ENCODE results near the gene CMSS1. TPM values are rescaled to one million over a fixed set of nuclear protein-coding genes. Genes with fewer than 3 reads are reported as not detected.

Gene CMSS1
- 10 to 100 TPM; 95.6 to 97.2 TPM for total RNA-seq

DNA sequence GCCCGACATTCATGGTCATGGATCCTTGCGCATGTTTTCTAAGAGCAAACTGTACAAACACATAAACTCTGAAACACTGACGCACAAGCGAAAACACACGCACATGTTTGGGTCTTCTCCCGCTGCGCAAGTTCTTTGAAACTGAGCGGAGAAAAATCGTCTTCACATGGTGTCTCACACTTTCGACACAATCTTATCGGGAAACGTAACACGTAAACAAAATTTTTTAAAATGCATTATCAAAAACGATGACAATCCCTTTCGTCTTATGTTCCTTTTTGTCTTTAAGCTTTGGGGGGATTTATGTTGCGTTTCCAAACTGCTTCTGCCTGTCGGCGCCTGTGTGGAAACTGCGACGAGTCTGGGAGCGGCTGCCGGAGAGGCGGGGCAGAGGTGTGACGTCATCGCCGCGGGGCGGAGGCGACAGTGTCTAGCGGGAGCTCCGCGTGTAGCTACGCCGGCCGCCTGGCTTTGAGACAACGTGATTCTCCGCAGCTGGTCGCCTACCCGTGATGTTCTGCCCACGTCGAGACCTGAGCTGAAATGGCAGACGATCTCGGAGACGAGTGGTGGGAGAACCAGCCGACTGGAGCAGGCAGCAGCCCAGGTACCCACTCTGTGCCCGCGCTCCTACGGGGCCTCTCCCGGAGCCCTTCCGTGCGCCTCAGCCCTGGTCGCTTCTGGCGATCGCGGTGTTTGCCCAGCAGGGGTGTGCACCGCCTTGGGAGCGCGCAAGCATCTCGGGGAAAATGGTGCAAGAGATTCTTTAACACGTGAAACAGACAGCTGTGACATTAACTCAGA, at the start of gene CMSS1:
Gene CMSS1 (plus strand): TSS at position 426 of the 804 bp plus-strand sequence.
- H3K4me3 Mint-ChIP-seq, result peak within 1 kb of the TSS; percentile 84
- H3K36me3 Mint-ChIP-seq, result peaks cover 7% of the 10 kb centered on the region
- intact Hi-C loops (cut with micrococcal nuclease), result loop anchor here (1.0 to 2.0 kb wide), 4 partner anchors 59 to 916 kb away; partner anchors contain the start of genes DCBLD2, LNP1, TBC1D23 and TOMM70
- POLR2A ChIA-PET, result interaction anchor here (0.8 to 1.2 kb wide), 3 partner anchors 14 to 443 kb away, joined by 3 read pairs; partner anchors contain the start of gene TBC1D23
- peak within 1 kb of the TSS; percentile 92 for H3K27ac Mint-ChIP-seq
- no peaks in the 10 kb centered on the region for H3K9me3 Mint-ChIP-seq
- CTCF ChIA-PET, result interaction anchor here (0.6 to 3.3 kb wide), 8 partner anchors 9 to 452 kb away, joined by 3 to 20 read pairs (median 4); no protein-coding TSS in a partner anchor
- H3K27me3 Mint-ChIP-seq, result no peaks in the 10 kb centered on the region
- peaks cover 35% of the 10 kb centered on the region for H3K4me1 Mint-ChIP-seq (ENCODE audit: low read depth)
- peak; percentile 96 for DNase-seq

DNA sequence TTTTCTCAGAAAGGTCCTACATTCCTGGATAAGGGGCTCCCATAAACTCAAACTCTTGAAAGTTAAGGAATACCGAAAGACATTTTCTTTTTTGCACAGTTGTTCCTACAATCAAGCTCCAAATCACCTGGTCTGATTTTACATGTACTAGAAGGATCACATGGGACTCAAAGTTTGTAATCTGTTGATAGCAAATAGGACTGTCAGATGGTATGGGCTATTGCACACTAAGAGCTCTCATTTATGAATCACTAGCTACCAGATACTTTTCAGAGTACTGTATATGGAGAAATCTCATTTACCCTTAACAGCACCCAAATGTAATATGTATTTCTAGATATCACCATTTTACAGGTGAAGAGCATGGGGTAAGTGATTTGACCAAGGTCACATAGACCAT, 49.5 kb upstream of the CMSS1 start:
- CTCF ChIA-PET, result interaction anchor here (0.8 kb wide), 1 partner anchor 16 kb away, joined by 3 read pairs; no protein-coding TSS in a partner anchor
- Mint-ChIP-seq H3K36me3 (no peaks in the 10 kb centered on the region), H3K27me3 (no peaks in the 10 kb centered on the region)

DNA sequence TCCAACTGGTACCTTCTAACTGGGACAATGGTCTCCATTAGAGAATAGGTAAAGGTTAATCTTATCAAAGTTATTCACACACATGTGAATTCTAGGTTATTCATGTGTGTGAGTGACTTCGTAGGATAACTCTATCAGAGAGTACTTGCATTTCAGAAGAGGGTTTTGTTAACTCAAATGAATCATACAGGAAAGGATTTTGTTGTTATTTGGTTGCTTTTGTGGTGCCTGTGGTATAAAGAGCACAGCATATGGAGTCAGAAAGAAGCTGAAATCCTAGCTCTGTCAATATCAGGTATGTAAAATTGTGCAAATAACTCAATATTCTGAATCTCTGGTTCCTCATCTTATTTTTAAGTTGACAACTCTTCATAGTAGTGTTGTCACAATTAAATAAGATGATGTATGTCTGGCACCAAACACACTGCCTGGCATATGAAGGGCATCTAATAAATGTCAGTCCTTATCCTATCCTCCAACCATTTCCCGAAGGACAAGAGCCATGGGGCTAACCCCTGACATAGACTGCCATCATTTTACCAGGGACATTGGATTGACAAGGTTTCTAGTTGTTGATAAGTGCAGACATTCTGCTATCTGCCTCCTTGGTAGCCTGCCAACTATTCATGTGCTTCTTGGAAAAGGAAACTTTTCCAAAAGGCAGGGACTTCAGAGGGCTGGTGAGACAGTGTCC, 48.7 kb upstream of the CMSS1 start:
- no peak overlapping the region for H3K27ac Mint-ChIP-seq
- H3K36me3 Mint-ChIP-seq, result no peaks in the 10 kb centered on the region
- CTCF ChIA-PET, result interaction anchor here (0.8 kb wide), 1 partner anchor 15 kb away, joined by 3 read pairs; no protein-coding TSS in a partner anchor
- H3K4me1 Mint-ChIP-seq (ENCODE audit: low read depth), result no peaks in the 10 kb centered on the region
- no peaks in the 10 kb centered on the region for H3K9me3 Mint-ChIP-seq
- H3K27me3 Mint-ChIP-seq, result no peaks in the 10 kb centered on the region
- POLR2A ChIA-PET, result no interaction called here
- no peak overlapping the region for H3K4me3 Mint-ChIP-seq
- intact Hi-C loops (cut with micrococcal nuclease), result no loop called here
- no peak for DNase-seq

More for the DNA sequence above, 49.5 kb upstream of the CMSS1 start:
- H3K4me1 Mint-ChIP-seq (ENCODE audit: low read depth), result no peaks in the 10 kb centered on the region
- intact Hi-C loops (cut with micrococcal nuclease), result no loop called here
- POLR2A ChIA-PET, result no interaction called here
- no peak overlapping the region for H3K27ac Mint-ChIP-seq
- H3K9me3 Mint-ChIP-seq, result no peaks in the 10 kb centered on the region
- no peak overlapping the region for H3K4me3 Mint-ChIP-seq
- no peak for DNase-seq

GRCh38 chr3:99772171-99772570, 45.5 kb upstream of the CMSS1 start:
- H3K36me3 Mint-ChIP-seq, result no peaks in the 10 kb centered on the region
- ChIA-PET CTCF (no interaction called here), POLR2A (no interaction called here)
- intact Hi-C loops (cut with micrococcal nuclease), result no loop called here
- no peak for DNase-seq
- H3K4me1 Mint-ChIP-seq (ENCODE audit: low read depth), result peaks cover 2% of the 10 kb centered on the region
- no peaks in the 10 kb centered on the region for H3K9me3 Mint-ChIP-seq
- peaks cover 6% of the 10 kb centered on the region for H3K27me3 Mint-ChIP-seq
- no peak overlapping the region for H3K4me3 Mint-ChIP-seq
- H3K27ac Mint-ChIP-seq, result no peak overlapping the region

DNA sequence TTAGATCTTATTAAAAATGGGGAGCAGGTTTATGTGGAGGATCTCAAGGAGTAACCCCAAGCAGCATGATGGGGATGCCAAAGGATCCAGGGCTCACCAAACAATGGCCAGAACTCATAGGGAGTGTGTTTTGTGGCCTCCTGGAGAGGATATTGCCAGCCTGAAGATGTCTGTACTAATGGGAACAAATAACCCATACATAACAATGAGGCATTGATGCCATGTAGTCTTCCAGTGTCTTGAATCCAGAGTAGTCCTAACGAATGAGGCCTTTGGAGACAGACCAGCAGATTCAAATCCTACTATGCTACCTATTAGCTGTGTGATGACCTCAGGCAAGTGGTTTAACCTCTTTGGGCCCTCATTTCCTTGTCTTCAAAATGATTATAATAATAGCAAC, 45.0 kb upstream of the CMSS1 start:
- Mint-ChIP-seq H3K27ac (no peak overlapping the region), H3K4me3 (no peak overlapping the region), H3K27me3 (peaks cover 6% of the 10 kb centered on the region), H3K9me3 (no peaks in the 10 kb centered on the region), H3K4me1 (ENCODE audit: low read depth) (peaks cover 2% of the 10 kb centered on the region), H3K36me3 (no peaks in the 10 kb centered on the region)
- ChIA-PET POLR2A (no interaction called here), CTCF (no interaction called here)
- intact Hi-C loops (cut with micrococcal nuclease), result no loop called here
- DNase-seq, result no peak

DNA sequence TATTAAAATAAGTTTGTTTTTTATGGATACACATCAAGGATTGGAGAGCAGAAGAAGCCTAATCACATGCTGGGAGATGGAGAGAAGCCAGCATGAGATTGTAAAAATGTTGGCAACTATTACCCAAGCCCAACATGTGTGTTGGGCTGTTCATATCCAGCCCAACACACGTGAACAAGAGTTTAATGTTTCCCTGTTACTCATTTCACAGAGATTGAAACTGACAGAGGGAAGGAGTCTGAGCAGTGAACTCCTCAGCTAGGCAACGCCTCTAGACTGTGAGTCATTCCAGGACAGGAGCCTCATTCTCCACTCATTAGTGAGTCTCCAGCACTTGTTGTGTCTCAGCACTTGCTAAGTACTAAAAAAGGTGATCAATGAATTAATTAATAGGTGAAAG, 43.2 kb upstream of the CMSS1 start:
- no peak overlapping the region for H3K27ac Mint-ChIP-seq
- peak; percentile 43 for DNase-seq
- ChIA-PET POLR2A (no interaction called here), CTCF (no interaction called here)
- H3K4me1 Mint-ChIP-seq (ENCODE audit: low read depth), result peaks cover 2% of the 10 kb centered on the region
- no peaks in the 10 kb centered on the region for H3K36me3 Mint-ChIP-seq
- intact Hi-C loops (cut with micrococcal nuclease), result no loop called here
- no peak overlapping the region for H3K4me3 Mint-ChIP-seq
- peaks cover 11% of the 10 kb centered on the region for H3K27me3 Mint-ChIP-seq
- no peaks in the 10 kb centered on the region for H3K9me3 Mint-ChIP-seq

- no peaks in the 10 kb centered on the region for H3K9me3 Mint-ChIP-seq
- H3K36me3 Mint-ChIP-seq, result no peaks in the 10 kb centered on the region
- H3K27me3 Mint-ChIP-seq, result peaks cover 19% of the 10 kb centered on the region
- no peak overlapping the region for H3K4me3 Mint-ChIP-seq
- intact Hi-C loops (cut with micrococcal nuclease), result no loop called here
- CTCF ChIA-PET, result no interaction called here
- H3K27ac Mint-ChIP-seq, result no peak overlapping the region
- POLR2A ChIA-PET, result no interaction called here
- H3K4me1 Mint-ChIP-seq (ENCODE audit: low read depth), result peaks cover 5% of the 10 kb centered on the region
- no peak for DNase-seq
Measured at GRCh38 chr3:99776516-99777209, 41.0 kb upstream of the CMSS1 start.

DNA sequence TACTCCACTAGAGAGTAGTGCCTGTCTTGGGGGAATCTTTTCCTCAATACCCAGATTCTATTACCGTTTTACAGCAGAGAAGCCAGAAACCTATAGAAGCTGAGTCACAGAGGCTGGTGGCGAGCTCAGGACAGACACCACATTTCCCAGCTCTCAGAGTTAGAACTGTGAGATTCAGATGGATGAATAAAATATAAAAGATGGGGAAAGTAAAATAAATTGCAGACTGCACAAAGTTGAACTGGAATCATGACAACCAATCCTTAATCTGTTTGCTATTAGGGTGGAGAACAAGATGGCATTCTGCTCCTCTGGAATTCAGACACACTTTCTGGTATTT, 40.5 kb upstream of the CMSS1 start:
- Mint-ChIP-seq H3K27me3 (peaks cover 19% of the 10 kb centered on the region), H3K36me3 (no peaks in the 10 kb centered on the region), H3K4me3 (no peak overlapping the region), H3K4me1 (ENCODE audit: low read depth) (peaks cover 5% of the 10 kb centered on the region), H3K27ac (no peak overlapping the region), H3K9me3 (no peaks in the 10 kb centered on the region)
- intact Hi-C loops (cut with micrococcal nuclease), result no loop called here
- no peak for DNase-seq
- POLR2A ChIA-PET, result no interaction called here
- CTCF ChIA-PET, result no interaction called here

DNA sequence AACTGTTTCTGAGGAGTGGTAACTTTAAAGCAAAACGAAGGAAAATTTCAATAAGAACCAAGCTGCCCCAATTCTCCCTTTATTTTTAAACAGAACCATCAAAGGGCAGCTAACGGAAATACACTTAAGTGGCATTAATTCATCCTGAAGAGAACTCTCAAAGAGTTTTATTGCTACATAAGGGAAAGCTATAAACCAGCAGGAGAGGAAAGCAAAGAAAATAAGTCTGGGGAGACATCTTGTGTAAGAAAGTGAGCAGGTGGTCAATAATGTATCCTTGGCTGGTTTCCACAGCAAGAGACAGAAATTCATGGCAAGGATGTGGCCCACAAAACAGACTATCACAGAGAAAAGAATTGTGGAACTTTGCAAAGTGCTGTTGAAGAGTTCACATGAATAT, 40.0 kb upstream of the CMSS1 start:
- no peak overlapping the region for H3K4me3 Mint-ChIP-seq
- DNase-seq, result no peak
- ChIA-PET CTCF (no interaction called here), POLR2A (no interaction called here)
- peaks cover 5% of the 10 kb centered on the region for H3K4me1 Mint-ChIP-seq (ENCODE audit: low read depth)
- no peak overlapping the region for H3K27ac Mint-ChIP-seq
- H3K9me3 Mint-ChIP-seq, result no peaks in the 10 kb centered on the region
- peaks cover 19% of the 10 kb centered on the region for H3K27me3 Mint-ChIP-seq
- intact Hi-C loops (cut with micrococcal nuclease), result no loop called here
- no peaks in the 10 kb centered on the region for H3K36me3 Mint-ChIP-seq

- CTCF ChIA-PET, result no interaction called here
- DNase-seq, result no peak
- Mint-ChIP-seq H3K27me3 (peaks cover 17% of the 10 kb centered on the region), H3K27ac (no peak overlapping the region), H3K4me1 (ENCODE audit: low read depth) (peaks cover 3% of the 10 kb centered on the region), H3K4me3 (no peak overlapping the region), H3K9me3 (no peaks in the 10 kb centered on the region), H3K36me3 (no peaks in the 10 kb centered on the region)
- intact Hi-C loops (cut with micrococcal nuclease), result no loop called here
- POLR2A ChIA-PET, result no interaction called here
Measured at GRCh38 chr3:99780749-99781148, 36.9 kb upstream of the CMSS1 start.

GRCh38 chr3:99781761-99782160, 35.9 kb upstream of the CMSS1 start:
- peaks cover 12% of the 10 kb centered on the region for H3K27me3 Mint-ChIP-seq
- no peaks in the 10 kb centered on the region for H3K36me3 Mint-ChIP-seq
- H3K9me3 Mint-ChIP-seq, result no peaks in the 10 kb centered on the region
- ChIA-PET CTCF (no interaction called here), POLR2A (no interaction called here)
- no peak overlapping the region for H3K27ac Mint-ChIP-seq
- intact Hi-C loops (cut with micrococcal nuclease), result no loop called here
- H3K4me3 Mint-ChIP-seq, result no peak overlapping the region
- DNase-seq, result no peak
- peaks cover 3% of the 10 kb centered on the region for H3K4me1 Mint-ChIP-seq (ENCODE audit: low read depth)

- no peak overlapping the region for H3K27ac Mint-ChIP-seq
- no peak overlapping the region for H3K4me3 Mint-ChIP-seq
- ChIA-PET CTCF (no interaction called here), POLR2A (no interaction called here)
- intact Hi-C loops (cut with micrococcal nuclease), result no loop called here
- DNase-seq, result no peak
- H3K36me3 Mint-ChIP-seq, result no peaks in the 10 kb centered on the region
- H3K27me3 Mint-ChIP-seq, result peaks cover 11% of the 10 kb centered on the region
- H3K9me3 Mint-ChIP-seq, result no peaks in the 10 kb centered on the region
- peaks cover 3% of the 10 kb centered on the region for H3K4me1 Mint-ChIP-seq (ENCODE audit: low read depth)
Measured at GRCh38 chr3:99783011-99783573, 34.6 kb upstream of the CMSS1 start.
